GM08714 (cell line): Measurements from ENCODE around the gene PRR7.

ENCODE experiments used
- H3K4me3 ChIP-seq: fragments of 200-500 bp; sonication (Bioruptor generic); 2 replicates; pipeline ENCODE4 v1.5.1; 2014; ENCODE audit warnings: mild to moderate bottlenecking, low read length, inconsistent platforms
- ZNF274 ChIP-seq: IDR thresholded peaks from 2 replicates; pipeline ENCODE4 v1.6.1; 2012; ENCODE audit warnings: mild to moderate bottlenecking, low read depth, low read length

PRR7 gene

GRCh38 chr5:177492841-177493240, 46.2 kb downstream of the PRR7 start:
- TF ChIP-seq ZNF274: no peak

GRCh38 chr5:177493795-177494345, 47.3 kb downstream of the PRR7 start:
- no peak overlapping the region for H3K4me3 ChIP-seq
- TF ChIP-seq ZNF274: no peak

More at GRCh38 chr5:177492841-177493240, 46.2 kb downstream of the PRR7 start:
- H3K4me3 ChIP-seq: no peak overlapping the region

GRCh38 chr5:177494346-177495195, 48.0 kb downstream of the PRR7 start:
- H3K4me3 ChIP-seq: no peak overlapping the region

GRCh38 chr5:177495243-177496060, 48.8 kb downstream of the PRR7 start:
- no peak overlapping the region for H3K4me3 ChIP-seq
- no peak for TF ChIP-seq ZNF274

More at GRCh38 chr5:177494346-177495195, 48.0 kb downstream of the PRR7 start:
- no peak for TF ChIP-seq ZNF274

- no peak for TF ChIP-seq ZNF274
Observed at GRCh38 chr5:177496070-177496726, 49.6 kb downstream of the PRR7 start.

GRCh38 chr5:177496727-177497291, 50.2 kb downstream of the PRR7 start:
- H3K4me3 ChIP-seq: peak overlapping the region; percentile 72; the same call in 1 of the 2 replicates
- TF ChIP-seq ZNF274: no peak

More at GRCh38 chr5:177496070-177496726, 49.6 kb downstream of the PRR7 start:
- peak overlapping the region; percentile 49; the same call in 1 of the 2 replicates for H3K4me3 ChIP-seq

- no peak for TF ChIP-seq ZNF274
Observed at GRCh38 chr5:177497292-177498012, 50.8 kb downstream of the PRR7 start, which contains the start of gene PDLIM7. PDLIM7 (minus strand) TSS chr5:177497604; CDS start chr5:177496512, 1,092 bp downstream.

GRCh38 chr5:177498013-177498787, 51.6 kb downstream of the PRR7 start:
- H3K4me3 ChIP-seq: peak overlapping the region; percentile 26; the same call in 1 of the 2 replicates
- TF ChIP-seq ZNF274: no peak

More at GRCh38 chr5:177497292-177498012, 50.8 kb downstream of the PRR7 start, which contains the start of gene PDLIM7:
- H3K4me3 ChIP-seq: peak within 1 kb of the TSS; percentile 72; the same call in 1 of the 2 replicates

- no peak overlapping the region for H3K4me3 ChIP-seq
- TF ChIP-seq ZNF274: no peak
Observed at GRCh38 chr5:177499842-177500241, 53.2 kb downstream of the PRR7 start.

- H3K4me3 ChIP-seq: no peak overlapping the region
- no peak for TF ChIP-seq ZNF274
Observed at GRCh38 chr5:177500685-177501522, 54.3 kb downstream of the PRR7 start.
